ENCODE data around the gene TMEM123. TPM values are rescaled to one million over a fixed set of nuclear protein-coding genes. Genes with fewer than 3 reads are reported as not detected.

TMEM123 gene
- total and polyA plus RNA-seq, 2 of the 4 experiments (the other 2 are of a cell fraction), result 96.9 to 127 TPM

DNA sequence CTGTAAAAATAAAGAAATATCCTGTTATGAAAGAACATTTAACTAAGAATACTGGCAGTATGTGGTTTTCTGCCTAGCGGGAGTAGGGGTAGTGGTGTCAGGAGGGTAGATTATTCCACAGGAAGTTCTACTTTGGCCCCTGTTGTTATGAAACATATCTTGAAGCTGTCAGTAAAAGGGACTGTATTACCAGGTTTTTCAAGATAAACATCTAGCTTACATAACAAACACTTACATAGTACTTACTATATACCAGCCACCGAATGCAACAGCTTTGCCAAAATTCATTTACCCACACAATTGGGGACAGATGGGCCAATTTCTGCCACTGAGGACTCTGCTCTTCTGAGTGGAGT is 3.7 kb downstream of the TMEM123 start:
- Histone ChIP-seq H3K4me3 (ENCODE audit: insufficient read depth, low read depth, low read length) (no peak overlapping the region), H2AK9ac (replicated peaks; ENCODE audit: low read depth, low read length, poor library complexity) (no peak overlapping the region), H2BK20ac (ENCODE audit: low read depth, low read length) (0 out of 2 replicates have a peak overlapping the region, but pooled peaks have one; percentile 21), H2BK120ac (ENCODE audit: low read depth, low read length) (no peak overlapping the region), H3K9ac (ENCODE audit: low read depth, low read length) (no peak overlapping the region), H3K27ac (ENCODE audit: insufficient read depth, low read length) (no peak overlapping the region), H3K4me1 (ENCODE audit: control insufficient read depth, insufficient read depth, low read length) (peaks cover 15% of the 10 kb centered on the region), H2AFZ (replicated peaks; ENCODE audit: low read length, poor library complexity) (no peak overlapping the region), H3K9me3 (ENCODE audit: control insufficient read depth, insufficient read depth, low read length) (no peaks in the 10 kb centered on the region), H3K4ac (ENCODE audit: low read depth, low read length) (no peak overlapping the region), H2AK5ac (ENCODE audit: low read depth, low read length) (no peak overlapping the region), H4K8ac (ENCODE audit: low read depth in 2 of 2, low read length in 2 of 2) (no peak overlapping the region), H3K23ac (ENCODE audit: low read depth, low read length) (no peak overlapping the region), H3K36me3 (ENCODE audit: control insufficient read depth, insufficient read depth, low read length) (peaks cover 3% of the 10 kb centered on the region), H3K27me3 (ENCODE audit: control insufficient read depth, insufficient read depth, low read length) (no peaks in the 10 kb centered on the region), H3K9me1 (ENCODE audit: insufficient read depth, low read length) (peaks cover 6% of the 10 kb centered on the region; the same call in 1 of the 2 replicates), H3K56ac (ENCODE audit: extremely low read depth, insufficient read depth, low read length) (no peak overlapping the region), H4K91ac (ENCODE audit: insufficient read depth, low read depth, low read length) (no peak overlapping the region), H2BK5ac (ENCODE audit: low read depth, low read length, poor library complexity, severe bottlenecking) (no peak overlapping the region), H3K4me2 (ENCODE audit: low read depth, low read length) (no peak overlapping the region), H3K79me1 (ENCODE audit: low read depth in 1 of 2, low read length in 2 of 2) (peaks cover 27 to 59% of the 10 kb centered on the region in 2 experiments), H4K20me1 (ENCODE audit: insufficient read depth, low read length) (peaks cover 9% of the 10 kb centered on the region; the same call in 1 of the 2 replicates), H4K5ac (ENCODE audit: low read depth, low read length) (no peak overlapping the region), H3K14ac (replicated peaks; ENCODE audit: low read depth, low read length) (no peak overlapping the region), H3K18ac (ENCODE audit: low read depth, low read length) (no peak overlapping the region), H2BK15ac (ENCODE audit: low read depth, low read length) (no peak overlapping the region)
- dilution Hi-C loops (cut with HindIII; ENCODE audit: low sequenced_read_pairs, unreplicated experiment), result no loop called here
- ChIA-PET CTCF (no interaction called here), POLR2A (ENCODE audit: unreplicated experiment) (no interaction called here)
- intact Hi-C loops (cut with micrococcal nuclease), result no loop called here
- no TSS peak for BruUV-seq (replicated peaks)
- WGBS, 2 experiments (ENCODE audit: extremely low coverage in 2 of 2, insufficient read length in 1 of 2), result no CpG with 5 or more reads among the region's 2 CpGs
- ATAC-seq (ENCODE audit: low read depth), result no peak
- DNase-seq, result no peak
- in situ Hi-C loops (cut with MboI; ENCODE audit: low sequenced_read_pairs), result no loop called here
- TF ChIP-seq, protein P1, sequence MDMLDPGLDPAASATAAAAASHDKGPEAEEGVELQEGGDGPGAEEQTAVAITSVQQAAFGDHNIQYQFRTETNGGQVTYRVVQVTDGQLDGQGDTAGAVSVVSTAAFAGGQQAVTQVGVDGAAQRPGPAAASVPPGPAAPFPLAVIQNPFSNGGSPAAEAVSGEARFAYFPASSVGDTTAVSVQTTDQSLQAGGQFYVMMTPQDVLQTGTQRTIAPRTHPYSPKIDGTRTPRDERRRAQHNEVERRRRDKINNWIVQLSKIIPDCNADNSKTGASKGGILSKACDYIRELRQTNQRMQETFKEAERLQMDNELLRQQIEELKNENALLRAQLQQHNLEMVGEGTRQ (IDR thresholded peaks at IDR 0.05; ENCODE audit: low read depth, low read length), result no peak
- TF ChIP-seq, protein P2, sequence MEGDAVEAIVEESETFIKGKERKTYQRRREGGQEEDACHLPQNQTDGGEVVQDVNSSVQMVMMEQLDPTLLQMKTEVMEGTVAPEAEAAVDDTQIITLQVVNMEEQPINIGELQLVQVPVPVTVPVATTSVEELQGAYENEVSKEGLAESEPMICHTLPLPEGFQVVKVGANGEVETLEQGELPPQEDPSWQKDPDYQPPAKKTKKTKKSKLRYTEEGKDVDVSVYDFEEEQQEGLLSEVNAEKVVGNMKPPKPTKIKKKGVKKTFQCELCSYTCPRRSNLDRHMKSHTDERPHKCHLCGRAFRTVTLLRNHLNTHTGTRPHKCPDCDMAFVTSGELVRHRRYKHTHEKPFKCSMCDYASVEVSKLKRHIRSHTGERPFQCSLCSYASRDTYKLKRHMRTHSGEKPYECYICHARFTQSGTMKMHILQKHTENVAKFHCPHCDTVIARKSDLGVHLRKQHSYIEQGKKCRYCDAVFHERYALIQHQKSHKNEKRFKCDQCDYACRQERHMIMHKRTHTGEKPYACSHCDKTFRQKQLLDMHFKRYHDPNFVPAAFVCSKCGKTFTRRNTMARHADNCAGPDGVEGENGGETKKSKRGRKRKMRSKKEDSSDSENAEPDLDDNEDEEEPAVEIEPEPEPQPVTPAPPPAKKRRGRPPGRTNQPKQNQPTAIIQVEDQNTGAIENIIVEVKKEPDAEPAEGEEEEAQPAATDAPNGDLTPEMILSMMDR (conservative IDR thresholded peaks at IDR 0.05; ENCODE audit: low read depth, low read length), result no peak
- TF ChIP-seq RFX5 (IDR thresholded peaks at IDR 0.05; ENCODE audit: low read depth, low read length) (no peak), BHLHE40 (IDR thresholded peaks at IDR 0.05; ENCODE audit: low read depth, low read length) (no peak), CEBPB (IDR thresholded peaks at IDR 0.05; ENCODE audit: low read depth, low read length) (no peak), FOS (IDR thresholded peaks at IDR 0.05; ENCODE audit: low read depth, low read length) (no peak), CHD1 (IDR thresholded peaks at IDR 0.05; ENCODE audit: low read depth, low read length) (no peak), SMC3 (IDR thresholded peaks at IDR 0.05; ENCODE audit: low read depth, low read length) (no peak)
- TF ChIP-seq, protein P3, sequence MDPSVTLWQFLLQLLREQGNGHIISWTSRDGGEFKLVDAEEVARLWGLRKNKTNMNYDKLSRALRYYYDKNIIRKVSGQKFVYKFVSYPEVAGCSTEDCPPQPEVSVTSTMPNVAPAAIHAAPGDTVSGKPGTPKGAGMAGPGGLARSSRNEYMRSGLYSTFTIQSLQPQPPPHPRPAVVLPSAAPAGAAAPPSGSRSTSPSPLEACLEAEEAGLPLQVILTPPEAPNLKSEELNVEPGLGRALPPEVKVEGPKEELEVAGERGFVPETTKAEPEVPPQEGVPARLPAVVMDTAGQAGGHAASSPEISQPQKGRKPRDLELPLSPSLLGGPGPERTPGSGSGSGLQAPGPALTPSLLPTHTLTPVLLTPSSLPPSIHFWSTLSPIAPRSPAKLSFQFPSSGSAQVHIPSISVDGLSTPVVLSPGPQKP (IDR thresholded peaks at IDR 0.05; ENCODE audit: borderline replicate concordance, low read depth, low read length), result no peak
